ENCODE results near the gene FAM118B.

DNA sequence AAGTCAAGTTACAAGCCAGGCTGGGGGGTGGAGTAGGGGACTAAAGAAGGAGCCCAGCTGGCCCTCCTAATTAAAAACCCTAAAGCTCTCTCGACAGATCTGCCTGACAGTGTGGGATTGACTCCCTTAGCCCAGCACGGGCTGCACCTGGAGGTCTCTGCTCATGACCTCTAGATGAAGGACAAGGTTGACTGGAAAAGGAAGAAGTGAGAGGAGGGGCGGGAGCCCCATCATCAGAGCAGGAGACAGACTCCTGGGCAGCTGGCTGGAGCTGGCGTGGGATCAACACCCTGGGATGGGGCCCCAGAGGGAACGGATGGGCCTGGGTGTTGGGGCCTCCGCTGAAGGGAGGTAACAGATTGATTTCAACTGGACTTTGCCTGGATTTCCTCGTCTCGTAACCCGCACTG, 46.3 kb upstream of the FAM118B start:
- TF ChIP-seq, protein P1, sequence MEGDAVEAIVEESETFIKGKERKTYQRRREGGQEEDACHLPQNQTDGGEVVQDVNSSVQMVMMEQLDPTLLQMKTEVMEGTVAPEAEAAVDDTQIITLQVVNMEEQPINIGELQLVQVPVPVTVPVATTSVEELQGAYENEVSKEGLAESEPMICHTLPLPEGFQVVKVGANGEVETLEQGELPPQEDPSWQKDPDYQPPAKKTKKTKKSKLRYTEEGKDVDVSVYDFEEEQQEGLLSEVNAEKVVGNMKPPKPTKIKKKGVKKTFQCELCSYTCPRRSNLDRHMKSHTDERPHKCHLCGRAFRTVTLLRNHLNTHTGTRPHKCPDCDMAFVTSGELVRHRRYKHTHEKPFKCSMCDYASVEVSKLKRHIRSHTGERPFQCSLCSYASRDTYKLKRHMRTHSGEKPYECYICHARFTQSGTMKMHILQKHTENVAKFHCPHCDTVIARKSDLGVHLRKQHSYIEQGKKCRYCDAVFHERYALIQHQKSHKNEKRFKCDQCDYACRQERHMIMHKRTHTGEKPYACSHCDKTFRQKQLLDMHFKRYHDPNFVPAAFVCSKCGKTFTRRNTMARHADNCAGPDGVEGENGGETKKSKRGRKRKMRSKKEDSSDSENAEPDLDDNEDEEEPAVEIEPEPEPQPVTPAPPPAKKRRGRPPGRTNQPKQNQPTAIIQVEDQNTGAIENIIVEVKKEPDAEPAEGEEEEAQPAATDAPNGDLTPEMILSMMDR (IDR thresholded peaks at IDR 0.05; ENCODE audit: low read length): no peak
- no peak for TF ChIP-seq EZH2 (IDR thresholded peaks at IDR 0.05; ENCODE audit: borderline replicate concordance, low read length)
